ENCODE results near the gene LRRC8A. TPM values are rescaled to one million over a fixed set of nuclear protein-coding genes. Genes with fewer than 3 reads are reported as not detected.

Gene LRRC8A
- polyA plus RNA-seq, 1 donor (not counting 4 experiments of a cell fraction or from before 2014, with no cell fraction given): 88.3 TPM

- DNase-seq (ENCODE audit: low read depth, low spot score): no peak
- Histone ChIP-seq H3K4me3 (ENCODE audit: control insufficient read depth in 2 of 3, extremely low read depth in 1 of 3, insufficient read depth in 2 of 3, low read depth in 1 of 3, low read length in 3 of 3) (no peak overlapping the region), H3K9me3 (ENCODE audit: control insufficient read depth, low read depth, low read length) (no peaks in the 10 kb centered on the region), H3K4me2 (ENCODE audit: control insufficient read depth, extremely low read depth, insufficient read depth, low read depth, low read length) (peak overlapping the region; percentile 48), H3K9me1 (ENCODE audit: control insufficient read depth, extremely low read depth, insufficient read depth, low read length) (no peaks in the 10 kb centered on the region), H3K36me3 (ENCODE audit: control insufficient read depth in 2 of 2, extremely low read depth in 1 of 2, insufficient read depth in 2 of 2, low read length in 2 of 2) (peaks cover 9 to 58% of the 10 kb centered on the region in 2 experiments), H3K9ac (ENCODE audit: control insufficient read depth, extremely low read depth, insufficient read depth, low read length) (peak overlapping the region; percentile 48), H3K79me2 (ENCODE audit: control insufficient read depth, insufficient read depth, low read length) (peaks cover 56% of the 10 kb centered on the region), H3K27me3 (ENCODE audit: control insufficient read depth, extremely low read depth, insufficient read depth, low read length) (no peaks in the 10 kb centered on the region), H3K27ac (ENCODE audit: control insufficient read depth, insufficient read depth, low read length) (peak overlapping the region; percentile 75), H4K20me1 (ENCODE audit: control insufficient read depth, extremely low read depth, insufficient read depth, low read length) (no peaks in the 10 kb centered on the region), H3K4me1 (ENCODE audit: control insufficient read depth, extremely low read depth, insufficient read depth, low read length) (peaks cover 73% of the 10 kb centered on the region), H2AFZ (ENCODE audit: control insufficient read depth, low read length) (no peak overlapping the region)
- TF ChIP-seq CTCF (optimal IDR thresholded peaks at IDR 0.05 in 1 of 3, IDR thresholded peaks at IDR 0.05 in 1 of 3, conservative IDR thresholded peaks at IDR 0.05 in 1 of 3; ENCODE audit: extremely low read depth in 1 of 3, insufficient read depth in 2 of 3, low read length in 3 of 3) (no peak), EZH2 (IDR thresholded peaks at IDR 0.05; ENCODE audit: low read length) (no peak)
- peak; percentile 97 for FAIRE-seq
- dilution Hi-C loops (cut with MboI; ENCODE audit: extremely low pct_ligation_motif_present, low sequenced_read_pairs): no loop called here
Measured at GRCh38 chr9:128899566-128900322, 17.8 kb downstream of the LRRC8A start.

- TF ChIP-seq CTCF (optimal IDR thresholded peaks at IDR 0.05 in 1 of 3, IDR thresholded peaks at IDR 0.05 in 1 of 3, conservative IDR thresholded peaks at IDR 0.05 in 1 of 3; ENCODE audit: extremely low read depth in 1 of 3, insufficient read depth in 2 of 3, low read length in 3 of 3) (no peak), EZH2 (IDR thresholded peaks at IDR 0.05; ENCODE audit: low read length) (no peak)
- no peaks in the 10 kb centered on the region for H3K27me3 ChIP-seq (ENCODE audit: control insufficient read depth, extremely low read depth, insufficient read depth, low read length)
- H4K20me1 ChIP-seq (ENCODE audit: control insufficient read depth, extremely low read depth, insufficient read depth, low read length): no peaks in the 10 kb centered on the region
- no peak for DNase-seq (ENCODE audit: low read depth, low spot score)
- peak overlapping the region; percentile 72 for H3K9ac ChIP-seq (ENCODE audit: control insufficient read depth, extremely low read depth, insufficient read depth, low read length)
- H3K36me3 ChIP-seq (ENCODE audit: control insufficient read depth in 2 of 2, extremely low read depth in 1 of 2, insufficient read depth in 2 of 2, low read length in 2 of 2): peaks cover 7 to 59% of the 10 kb centered on the region in 2 experiments
- FAIRE-seq: no peak
- no peaks in the 10 kb centered on the region for H3K9me1 ChIP-seq (ENCODE audit: control insufficient read depth, extremely low read depth, insufficient read depth, low read length)
- H2AFZ ChIP-seq (ENCODE audit: control insufficient read depth, low read length): no peak overlapping the region
- no peak overlapping the region for H3K4me2 ChIP-seq (ENCODE audit: control insufficient read depth, extremely low read depth, insufficient read depth, low read depth, low read length)
- peak overlapping the region; percentile 90 for H3K27ac ChIP-seq (ENCODE audit: control insufficient read depth, insufficient read depth, low read length)
- H3K9me3 ChIP-seq (ENCODE audit: control insufficient read depth, low read depth, low read length): no peaks in the 10 kb centered on the region
- no peak overlapping the region for H3K4me3 ChIP-seq (ENCODE audit: control insufficient read depth in 2 of 3, extremely low read depth in 1 of 3, insufficient read depth in 2 of 3, low read depth in 1 of 3, low read length in 3 of 3)
- peaks cover 53% of the 10 kb centered on the region for H3K79me2 ChIP-seq (ENCODE audit: control insufficient read depth, insufficient read depth, low read length)
- dilution Hi-C loops (cut with MboI; ENCODE audit: extremely low pct_ligation_motif_present, low sequenced_read_pairs): no loop called here
- H3K4me1 ChIP-seq (ENCODE audit: control insufficient read depth, extremely low read depth, insufficient read depth, low read length): peaks cover 68% of the 10 kb centered on the region
Measured at GRCh38 chr9:128901379-128901778, 19.4 kb downstream of the LRRC8A start.
